ENCODE data around the gene RALB.

RALB gene, protein sequence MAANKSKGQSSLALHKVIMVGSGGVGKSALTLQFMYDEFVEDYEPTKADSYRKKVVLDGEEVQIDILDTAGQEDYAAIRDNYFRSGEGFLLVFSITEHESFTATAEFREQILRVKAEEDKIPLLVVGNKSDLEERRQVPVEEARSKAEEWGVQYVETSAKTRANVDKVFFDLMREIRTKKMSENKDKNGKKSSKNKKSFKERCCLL

DNA sequence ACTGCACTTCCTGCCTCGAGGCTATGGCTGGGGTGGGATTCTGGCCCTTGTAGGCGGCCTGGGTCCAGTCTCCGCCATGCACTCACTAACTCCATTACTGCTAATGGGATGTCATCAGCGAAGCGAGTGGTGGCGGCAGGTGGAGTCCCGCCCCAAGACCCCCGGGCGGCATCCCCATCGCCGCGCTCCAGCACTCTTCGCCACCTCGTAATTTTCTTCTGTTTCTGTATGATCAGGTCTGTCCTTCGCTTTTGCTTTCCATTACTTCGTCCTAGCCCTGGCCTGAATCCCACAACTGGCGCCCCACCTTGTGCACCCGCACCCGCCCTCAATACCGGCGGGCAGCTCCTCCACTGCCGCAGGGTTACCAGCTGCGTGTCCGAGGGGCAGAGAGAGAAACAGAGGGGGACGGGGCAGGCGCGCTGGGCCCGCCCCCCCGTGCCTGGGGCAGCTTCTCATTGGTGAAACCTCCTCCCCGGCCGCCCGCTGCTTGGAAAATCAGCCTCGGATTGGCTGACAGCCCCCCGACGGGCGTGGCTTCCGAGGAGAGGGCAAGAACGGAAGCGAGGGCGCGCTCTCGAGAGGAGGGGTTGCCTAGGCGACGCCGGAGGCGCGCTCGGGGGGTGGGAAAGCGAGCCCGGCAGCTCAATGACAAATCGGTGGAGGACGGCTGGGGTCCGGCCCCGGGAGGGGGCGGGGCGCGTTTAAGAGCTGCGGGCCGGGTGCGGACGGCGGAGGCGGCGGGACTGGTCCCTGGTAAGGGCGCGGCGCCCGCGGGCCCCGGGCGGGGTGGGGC, at the start of gene RALB:
RALB (plus strand) TSS at position 628 of the 796 bp plus-strand sequence. CDS start 25,813 bp downstream, outside the sequence.
- peak; percentile 88 for TF ChIP-seq POLR2A (IDR thresholded peaks at IDR 0.05; ENCODE audit: low read depth, low read length)
- DNase-seq (ENCODE audit: insufficient read length, low spot score) (peak; percentile 96), FAIRE-seq (peak; percentile 65)

- FAIRE-seq (no peak), DNase-seq (ENCODE audit: insufficient read length, low spot score) (no peak)
- TF ChIP-seq POLR2A (IDR thresholded peaks at IDR 0.05; ENCODE audit: low read depth, low read length), result no peak
These were observed 49.2 kb upstream of the RALB start for GRCh38 chr2:120203251-120204021.

GRCh38 chr2:120204022-120204405, 48.6 kb upstream of the RALB start:
- no peak for TF ChIP-seq POLR2A (IDR thresholded peaks at IDR 0.05; ENCODE audit: low read depth, low read length)
- DNase-seq (ENCODE audit: insufficient read length, low spot score) (no peak), FAIRE-seq (no peak)

- no peak for TF ChIP-seq POLR2A (IDR thresholded peaks at IDR 0.05; ENCODE audit: low read depth, low read length)
- no peak for FAIRE-seq
- DNase-seq (ENCODE audit: insufficient read length, low spot score), result no peak
These were observed 48.2 kb upstream of the RALB start for GRCh38 chr2:120204417-120204816.

DNA sequence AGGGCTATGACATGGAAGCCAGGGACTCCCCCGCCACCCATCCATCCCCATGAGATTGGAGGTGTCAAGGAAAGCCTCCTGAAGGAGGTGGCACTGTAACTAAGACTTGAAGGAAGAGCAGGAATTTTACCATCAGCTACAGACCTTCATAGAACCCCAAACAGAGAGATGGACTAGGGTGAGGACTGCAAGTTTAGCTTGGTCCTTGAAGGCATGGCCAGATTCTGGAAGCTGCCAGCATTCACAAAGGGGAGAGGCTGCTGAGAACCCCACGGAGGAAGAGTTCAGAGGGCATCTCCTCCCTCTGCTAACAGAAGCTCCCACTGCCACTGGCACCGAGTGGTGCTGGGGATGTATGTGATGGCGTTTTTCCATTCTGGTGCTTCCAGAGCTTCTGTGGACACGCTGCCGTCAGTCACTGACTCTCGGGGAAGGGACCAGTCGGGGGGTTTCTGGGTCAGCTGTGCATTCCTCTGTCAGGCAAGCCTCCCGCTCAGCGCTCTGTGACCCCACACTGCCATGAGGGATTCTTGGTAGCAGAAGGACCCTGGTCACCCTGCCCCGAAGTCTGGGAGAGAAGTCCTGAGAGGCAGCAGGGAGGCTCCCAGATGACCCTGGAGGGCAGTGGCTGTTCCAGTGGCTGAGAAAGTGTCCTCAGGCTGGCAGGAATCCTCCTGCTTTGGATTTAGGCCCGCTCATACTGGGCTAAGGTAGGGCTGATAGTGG, 47.5 kb upstream of the RALB start:
- DNase-seq (ENCODE audit: insufficient read length, low spot score) (no peak), FAIRE-seq (no peak)
- no peak for TF ChIP-seq POLR2A (IDR thresholded peaks at IDR 0.05; ENCODE audit: low read depth, low read length)

DNA sequence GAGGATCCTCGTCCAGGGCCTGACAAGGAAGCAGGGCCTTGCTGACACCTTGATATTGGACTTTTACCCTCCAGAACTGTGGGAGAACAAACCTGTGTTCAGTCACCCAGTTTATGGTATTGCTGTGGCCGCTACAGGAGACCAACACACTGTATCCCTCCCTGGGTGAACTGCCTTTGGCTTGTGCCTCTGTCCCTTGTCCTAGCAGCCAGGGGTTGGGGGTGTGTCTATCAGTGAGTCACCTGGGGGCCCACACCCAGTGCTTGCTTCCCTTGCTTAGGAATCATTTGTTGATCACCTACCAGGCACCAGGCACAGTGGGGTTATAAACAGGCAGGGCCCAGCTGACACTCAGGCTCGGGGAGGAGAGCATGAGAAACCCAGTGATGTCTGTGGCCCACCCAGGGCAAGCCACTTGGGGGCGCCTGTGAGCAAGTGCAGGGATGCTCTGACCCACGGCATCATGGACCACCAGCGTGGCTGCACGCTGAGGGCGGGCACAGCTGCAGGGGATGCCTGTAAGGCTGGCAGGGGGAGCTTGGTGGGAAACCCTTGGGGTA, 46.5 kb upstream of the RALB start:
- FAIRE-seq, result no peak
- no peak for DNase-seq (ENCODE audit: insufficient read length, low spot score)
- TF ChIP-seq POLR2A (IDR thresholded peaks at IDR 0.05; ENCODE audit: low read depth, low read length), result no peak

DNA sequence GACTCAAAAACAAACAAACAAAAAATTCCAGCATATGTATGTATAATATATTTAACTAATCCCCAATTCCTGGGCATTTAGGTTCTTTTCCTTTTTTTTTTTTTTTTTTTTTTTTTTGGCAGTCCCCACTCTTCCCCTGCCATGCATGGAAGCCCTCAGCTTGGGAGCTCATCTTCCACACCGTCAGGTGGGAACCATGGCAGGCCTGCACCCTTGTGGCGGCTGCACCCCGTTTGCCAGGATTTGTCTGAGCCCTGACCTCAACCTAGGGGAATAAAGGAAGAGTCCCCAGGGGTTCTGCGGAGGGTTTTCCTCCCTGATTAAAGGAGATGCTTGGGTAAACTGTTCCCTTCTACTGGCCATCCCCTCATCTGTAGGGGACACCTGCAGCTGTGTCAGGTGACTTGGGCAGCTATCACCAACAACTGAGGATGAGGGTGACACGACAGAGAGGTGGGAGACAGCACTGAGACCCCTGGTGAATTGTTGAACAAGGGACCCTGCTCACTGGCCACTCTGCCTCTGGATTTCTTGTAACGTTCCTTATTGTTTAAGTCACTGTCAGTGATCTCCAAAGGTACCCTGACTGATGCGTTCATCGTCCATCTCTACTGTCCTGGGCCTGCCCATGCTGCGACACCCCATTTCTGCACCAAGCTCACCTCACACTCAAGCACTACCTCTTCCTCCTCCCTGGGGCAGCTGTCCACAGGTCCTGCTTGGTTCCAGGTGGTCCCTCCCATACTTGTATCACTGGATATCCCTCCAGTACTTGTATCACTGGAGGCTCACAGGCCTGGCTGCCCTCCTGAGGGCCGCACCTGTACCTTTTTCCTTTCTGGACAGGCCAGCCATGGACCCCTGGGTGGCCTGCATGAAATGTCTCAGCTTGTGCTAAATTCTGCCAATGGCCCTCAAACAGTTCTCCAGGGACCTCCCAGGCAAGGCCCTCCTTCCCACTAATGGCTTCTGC, 44.0 kb upstream of the RALB start:
- DNase-seq (ENCODE audit: insufficient read length, low spot score) (no peak), FAIRE-seq (no peak)
- no peak for TF ChIP-seq POLR2A (IDR thresholded peaks at IDR 0.05; ENCODE audit: low read depth, low read length)

- no peak for TF ChIP-seq POLR2A (IDR thresholded peaks at IDR 0.05; ENCODE audit: low read depth, low read length)
- DNase-seq (ENCODE audit: insufficient read length, low spot score) (no peak), FAIRE-seq (no peak)
These were observed 43.0 kb upstream of the RALB start for GRCh38 chr2:120209427-120210269.

GRCh38 chr2:120210270-120210693, 42.4 kb upstream of the RALB start:
- no peak for DNase-seq (ENCODE audit: insufficient read length, low spot score)
- no peak for TF ChIP-seq POLR2A (IDR thresholded peaks at IDR 0.05; ENCODE audit: low read depth, low read length)
- FAIRE-seq, result no peak

DNA sequence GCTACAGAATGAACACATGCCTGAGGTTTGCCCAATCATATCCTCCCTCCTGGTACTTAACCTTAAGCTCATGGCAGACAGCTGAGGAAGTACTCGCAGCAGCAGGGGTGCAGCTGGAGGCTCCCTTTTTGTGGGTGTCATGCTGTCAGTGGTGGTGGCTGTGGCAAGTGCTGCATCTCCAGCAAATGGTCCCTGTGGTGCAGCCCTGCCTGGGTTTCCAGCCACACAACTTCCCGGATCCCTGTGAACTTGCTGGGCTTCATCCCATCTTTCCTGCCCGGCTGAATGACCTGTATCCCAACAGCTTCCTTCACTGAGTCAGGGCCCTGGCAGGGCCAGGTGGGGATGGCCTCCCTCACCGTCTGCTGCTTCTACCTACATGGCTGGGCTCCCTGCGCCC, 34.5 kb upstream of the RALB start:
- no peak for TF ChIP-seq POLR2A (IDR thresholded peaks at IDR 0.05; ENCODE audit: low read depth, low read length)
- DNase-seq (ENCODE audit: insufficient read length, low spot score), result no peak
- no peak for FAIRE-seq

- DNase-seq (ENCODE audit: insufficient read length, low spot score), result no peak
- FAIRE-seq, result no peak
- no peak for TF ChIP-seq POLR2A (IDR thresholded peaks at IDR 0.05; ENCODE audit: low read depth, low read length)
These were observed 33.4 kb upstream of the RALB start for GRCh38 chr2:120219291-120219690.

DNA sequence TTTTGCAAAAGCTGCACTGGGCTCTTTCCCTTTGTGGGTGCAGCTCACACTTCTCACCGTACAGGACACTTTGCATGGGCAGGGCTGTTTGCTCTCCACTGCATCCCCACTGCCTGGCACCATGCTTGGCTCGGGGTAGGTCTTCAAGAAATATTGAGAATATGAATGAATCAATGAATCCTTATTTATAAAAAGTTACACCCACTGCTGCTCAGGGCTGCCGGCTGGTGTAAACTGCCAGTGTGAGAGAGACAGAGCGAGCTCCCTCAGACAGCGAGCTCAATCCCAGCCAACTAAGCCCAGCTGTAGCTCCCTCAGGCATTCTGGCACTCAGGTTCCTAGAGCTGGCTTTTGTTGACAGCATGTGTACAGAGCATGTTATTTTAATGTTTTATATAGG, 32.9 kb upstream of the RALB start:
- TF ChIP-seq POLR2A (IDR thresholded peaks at IDR 0.05; ENCODE audit: low read depth, low read length), result no peak
- DNase-seq (ENCODE audit: insufficient read length, low spot score) (no peak), FAIRE-seq (no peak)
